ENCODE data around the gene PDX1.

The PDX1 gene

DNA sequence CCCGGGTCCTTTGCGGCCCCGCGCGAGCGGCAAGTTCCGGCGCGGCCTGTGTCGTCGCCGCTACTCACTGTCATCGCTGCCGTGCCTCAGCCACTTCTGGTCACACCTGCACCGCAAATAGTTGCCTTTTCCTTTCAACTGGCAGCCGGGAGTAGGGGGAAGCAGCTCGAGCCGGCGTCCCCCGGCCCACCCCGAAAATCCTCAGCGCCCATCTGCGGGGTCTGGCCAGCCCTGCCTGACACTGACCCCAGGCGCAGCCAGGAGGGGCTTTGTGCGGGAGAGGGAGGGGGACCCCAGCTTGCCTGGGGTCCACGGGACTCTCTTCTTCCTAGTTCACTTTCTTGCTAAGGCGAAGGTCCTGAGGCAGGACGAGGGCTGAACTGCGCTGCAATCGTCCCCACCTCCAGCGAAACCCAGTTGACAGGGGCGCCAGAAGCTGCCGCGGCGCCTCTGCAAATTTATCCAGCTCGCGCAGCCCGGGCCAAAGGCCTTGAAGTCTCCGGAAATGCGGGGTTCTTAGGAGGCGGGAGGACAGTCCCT lies 1.7 kb downstream of the PDX1 start:
- Histone ChIP-seq H3K79me2 (ENCODE audit: insufficient read depth, low read length) (no peaks in the 10 kb centered on the region), H3K9ac (ENCODE audit: low read depth, low read length) (peak overlapping the region; percentile 45), H4K20me1 (ENCODE audit: insufficient read depth, low read length) (no peaks in the 10 kb centered on the region), H3K27me3 (ENCODE audit: insufficient read depth, low read length, poor library complexity) (no peaks in the 10 kb centered on the region), H3K4me1 (ENCODE audit: insufficient read depth, low read length) (peaks cover 13% of the 10 kb centered on the region), H3K36me3 (ENCODE audit: insufficient read depth, low read length) (no peaks in the 10 kb centered on the region), H2AFZ (ENCODE audit: low read depth, low read length) (peak overlapping the region; percentile 48), H3K9me3 (ENCODE audit: insufficient read depth, low read length, severe bottlenecking) (no peaks in the 10 kb centered on the region), H3K4me2 (ENCODE audit: insufficient read depth, low read length) (peak overlapping the region; percentile 59), H3K27ac (ENCODE audit: low read length) (no peak overlapping the region), H3K4me3 (ENCODE audit: low read depth in 1 of 2, low read length in 2 of 2) (peak overlapping the region in 1 of 2 experiments; percentile 53; a peak in 3 of 4 replicates)
- ATAC-seq (ENCODE audit: insufficient read depth, low read depth) (peak; percentile 85), DNase-seq (peak; percentile 44)
- no peak for TF ChIP-seq EZH2 (IDR thresholded peaks at IDR 0.05; ENCODE audit: borderline replicate concordance, low read depth, low read length, severe bottlenecking)
- TF ChIP-seq, protein P1, sequence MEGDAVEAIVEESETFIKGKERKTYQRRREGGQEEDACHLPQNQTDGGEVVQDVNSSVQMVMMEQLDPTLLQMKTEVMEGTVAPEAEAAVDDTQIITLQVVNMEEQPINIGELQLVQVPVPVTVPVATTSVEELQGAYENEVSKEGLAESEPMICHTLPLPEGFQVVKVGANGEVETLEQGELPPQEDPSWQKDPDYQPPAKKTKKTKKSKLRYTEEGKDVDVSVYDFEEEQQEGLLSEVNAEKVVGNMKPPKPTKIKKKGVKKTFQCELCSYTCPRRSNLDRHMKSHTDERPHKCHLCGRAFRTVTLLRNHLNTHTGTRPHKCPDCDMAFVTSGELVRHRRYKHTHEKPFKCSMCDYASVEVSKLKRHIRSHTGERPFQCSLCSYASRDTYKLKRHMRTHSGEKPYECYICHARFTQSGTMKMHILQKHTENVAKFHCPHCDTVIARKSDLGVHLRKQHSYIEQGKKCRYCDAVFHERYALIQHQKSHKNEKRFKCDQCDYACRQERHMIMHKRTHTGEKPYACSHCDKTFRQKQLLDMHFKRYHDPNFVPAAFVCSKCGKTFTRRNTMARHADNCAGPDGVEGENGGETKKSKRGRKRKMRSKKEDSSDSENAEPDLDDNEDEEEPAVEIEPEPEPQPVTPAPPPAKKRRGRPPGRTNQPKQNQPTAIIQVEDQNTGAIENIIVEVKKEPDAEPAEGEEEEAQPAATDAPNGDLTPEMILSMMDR (IDR thresholded peaks at IDR 0.05; ENCODE audit: borderline replicate concordance, extremely low read depth, low read length, poor library complexity, severe bottlenecking), result no peak

DNA sequence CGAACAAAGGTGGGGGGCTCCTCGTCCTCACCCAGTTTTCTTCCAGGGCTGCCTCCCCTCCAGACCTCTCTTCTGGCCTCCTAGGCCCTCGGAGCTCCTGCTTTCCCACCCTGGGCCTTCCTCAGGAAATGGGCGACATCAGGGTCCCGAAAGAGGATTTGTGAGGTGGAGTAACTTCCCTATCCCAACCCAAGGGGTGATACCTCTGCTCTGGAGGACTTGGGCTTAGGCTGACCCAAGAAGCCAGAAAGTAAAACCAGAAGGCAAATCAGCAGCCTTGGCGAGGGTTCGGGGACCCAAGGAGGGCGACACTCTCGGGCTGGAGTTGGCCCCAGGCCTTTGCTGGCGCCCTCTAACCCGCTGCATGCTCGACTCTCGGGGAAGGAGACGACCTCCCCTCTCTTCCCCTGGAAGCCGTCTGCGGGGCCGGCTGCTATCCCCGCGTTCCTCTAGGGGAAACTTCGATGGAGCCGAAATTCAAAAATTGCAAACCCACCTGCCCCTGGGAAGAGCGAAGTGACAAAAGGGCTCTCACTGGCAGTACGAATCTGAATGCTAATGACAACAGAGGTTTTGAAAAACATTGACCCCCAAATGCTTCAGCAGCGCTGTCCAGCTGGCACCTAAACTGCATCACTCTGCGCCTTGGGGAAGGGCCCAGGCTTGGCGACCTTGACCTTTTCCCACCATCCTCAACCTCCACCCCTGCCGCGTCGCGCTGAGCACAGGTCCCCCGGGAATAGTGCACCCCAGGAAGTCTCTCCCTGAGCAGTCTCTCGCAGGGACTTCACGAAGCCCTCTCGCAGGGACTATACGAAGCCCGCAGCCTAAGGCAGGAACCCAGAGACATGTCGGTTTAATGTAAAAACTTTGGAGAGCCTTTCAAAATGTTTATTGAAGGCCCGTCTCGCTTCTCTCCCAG lies 2.4 kb downstream of the PDX1 start:
- no peaks in the 10 kb centered on the region for H3K36me3 ChIP-seq (ENCODE audit: insufficient read depth, low read length)
- no peak for DNase-seq
- no peak for TF ChIP-seq EZH2 (IDR thresholded peaks at IDR 0.05; ENCODE audit: borderline replicate concordance, low read depth, low read length, severe bottlenecking)
- TF ChIP-seq, protein P1 (IDR thresholded peaks at IDR 0.05; ENCODE audit: borderline replicate concordance, extremely low read depth, low read length, poor library complexity, severe bottlenecking), result no peak
- no peaks in the 10 kb centered on the region for H3K9me3 ChIP-seq (ENCODE audit: insufficient read depth, low read length, severe bottlenecking)
- H3K4me1 ChIP-seq (ENCODE audit: insufficient read depth, low read length), result peaks cover 13% of the 10 kb centered on the region
- H3K9ac ChIP-seq (ENCODE audit: low read depth, low read length), result no peak overlapping the region; the same call in 1 of the 2 replicates
- no peak overlapping the region for H3K27ac ChIP-seq (ENCODE audit: low read length)
- H3K4me2 ChIP-seq (ENCODE audit: insufficient read depth, low read length), result no peak overlapping the region
- ATAC-seq (ENCODE audit: insufficient read depth, low read depth), result no peak
- no peaks in the 10 kb centered on the region for H4K20me1 ChIP-seq (ENCODE audit: insufficient read depth, low read length)
- peak overlapping the region; percentile 48; the same call in 1 of the 2 replicates for H2AFZ ChIP-seq (ENCODE audit: low read depth, low read length)
- no peaks in the 10 kb centered on the region for H3K79me2 ChIP-seq (ENCODE audit: insufficient read depth, low read length)
- no peak overlapping the region; a peak in 1 of 4 replicates for H3K4me3 ChIP-seq (ENCODE audit: low read depth in 1 of 2, low read length in 2 of 2)
- H3K27me3 ChIP-seq (ENCODE audit: insufficient read depth, low read length, poor library complexity), result no peaks in the 10 kb centered on the region

DNA sequence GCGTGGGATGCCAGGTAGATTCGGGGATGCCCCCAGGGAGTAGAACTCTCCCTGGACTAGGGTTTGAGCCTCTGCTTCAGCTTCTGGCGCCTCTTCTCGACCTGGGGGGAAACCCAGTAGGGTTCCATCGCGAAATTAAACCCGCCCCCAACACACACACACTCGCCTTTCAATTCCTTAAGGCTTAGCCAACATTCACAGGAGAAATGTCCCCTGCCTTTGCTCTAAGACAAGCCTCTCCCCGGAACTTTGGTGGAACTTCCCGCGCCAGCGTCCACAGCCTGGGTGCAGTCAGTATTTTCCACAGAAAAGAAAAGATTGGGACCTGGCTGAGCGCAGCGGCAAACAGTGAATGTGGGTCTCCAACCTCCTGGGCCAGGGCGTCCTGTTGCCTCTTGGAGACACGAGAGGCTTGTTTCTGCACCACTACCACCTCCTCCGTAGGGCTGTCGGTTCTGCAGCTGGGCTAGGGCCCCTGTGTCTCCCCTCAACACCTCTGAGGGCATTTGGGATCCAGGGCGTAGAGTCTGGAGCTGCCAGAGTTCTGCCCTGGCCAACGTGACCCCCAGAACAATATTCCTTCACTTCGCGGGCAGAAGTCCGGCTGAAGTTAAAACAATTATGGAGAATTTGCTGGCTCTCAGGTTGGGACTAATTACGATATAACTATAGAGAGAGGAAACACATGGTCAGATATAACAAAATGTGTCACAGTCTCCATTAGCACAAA lies 3.2 kb downstream of the PDX1 start:
- Histone ChIP-seq H3K79me2 (ENCODE audit: insufficient read depth, low read length) (no peaks in the 10 kb centered on the region), H3K4me2 (ENCODE audit: insufficient read depth, low read length) (no peak overlapping the region), H3K4me3 (ENCODE audit: low read depth in 1 of 2, low read length in 2 of 2) (no peak overlapping the region), H3K9me3 (ENCODE audit: insufficient read depth, low read length, severe bottlenecking) (no peaks in the 10 kb centered on the region), H2AFZ (ENCODE audit: low read depth, low read length) (no peak overlapping the region), H3K36me3 (ENCODE audit: insufficient read depth, low read length) (no peaks in the 10 kb centered on the region), H3K9ac (ENCODE audit: low read depth, low read length) (no peak overlapping the region), H3K27me3 (ENCODE audit: insufficient read depth, low read length, poor library complexity) (no peaks in the 10 kb centered on the region), H3K4me1 (ENCODE audit: insufficient read depth, low read length) (peaks cover 13% of the 10 kb centered on the region), H4K20me1 (ENCODE audit: insufficient read depth, low read length) (no peaks in the 10 kb centered on the region), H3K27ac (ENCODE audit: low read length) (no peak overlapping the region)
- no peak for DNase-seq
- ATAC-seq (ENCODE audit: insufficient read depth, low read depth), result no peak
- no peak for TF ChIP-seq EZH2 (IDR thresholded peaks at IDR 0.05; ENCODE audit: borderline replicate concordance, low read depth, low read length, severe bottlenecking)
- TF ChIP-seq, protein P1 (IDR thresholded peaks at IDR 0.05; ENCODE audit: borderline replicate concordance, extremely low read depth, low read length, poor library complexity, severe bottlenecking), result no peak

Measured in DND-41 (cell line).